ENCODE data around the gene ASIC5.

Gene ASIC5

GRCh38 chr4:155879767-155880166, 13.7 kb upstream of the ASIC5 start:
- no peak for DNase-seq

- no peak for DNase-seq
Measured at GRCh38 chr4:155878611-155879010, 12.5 kb upstream of the ASIC5 start.

- DNase-seq: no peak
Measured at GRCh38 chr4:155877971-155878370, 11.9 kb upstream of the ASIC5 start.

GRCh38 chr4:155875878-155876277, 9.8 kb upstream of the ASIC5 start:
- no peak for DNase-seq

- DNase-seq: no peak
Measured at GRCh38 chr4:155855897-155856296, 10.2 kb downstream of the ASIC5 start.

GRCh38 chr4:155854582-155855226, 11.4 kb downstream of the ASIC5 start:
- peak; percentile 63 for DNase-seq

- no peak for DNase-seq
Measured at GRCh38 chr4:155853189-155853588, 12.9 kb downstream of the ASIC5 start.

GRCh38 chr4:155849042-155849441, 17.0 kb downstream of the ASIC5 start:
- no peak for DNase-seq

- DNase-seq: no peak
Measured at GRCh38 chr4:155846929-155847328, 19.1 kb downstream of the ASIC5 start.

- DNase-seq: no peak
Measured at GRCh38 chr4:155842080-155842479, 24.0 kb downstream of the ASIC5 start.

GRCh38 chr4:155837203-155837796, 28.8 kb downstream of the ASIC5 start:
- DNase-seq: no peak

- DNase-seq: no peak
Measured at GRCh38 chr4:155832664-155833063, 33.4 kb downstream of the ASIC5 start.

GRCh38 chr4:155828628-155829027, 37.4 kb downstream of the ASIC5 start:
- peak; percentile 4 for DNase-seq

- no peak for DNase-seq
Measured at GRCh38 chr4:155822572-155822971, 43.5 kb downstream of the ASIC5 start.

GRCh38 chr4:155820887-155821518, 45.1 kb downstream of the ASIC5 start:
- no peak for DNase-seq

- peak; percentile 4 for DNase-seq
Measured at GRCh38 chr4:155819066-155819465, 47.0 kb downstream of the ASIC5 start.

GRCh38 chr4:155818639-155819038, 47.4 kb downstream of the ASIC5 start:
- DNase-seq: peak; percentile 6

GRCh38 chr4:155811083-155811482, 55.0 kb downstream of the ASIC5 start:
- no peak for DNase-seq

- DNase-seq: peak; percentile 88
Measured at GRCh38 chr4:155809835-155810234, 56.2 kb downstream of the ASIC5 start.

GRCh38 chr4:155807021-155807420, 59.1 kb downstream of the ASIC5 start:
- peak; percentile 97 for DNase-seq

- peak; percentile 57 for DNase-seq
Measured at GRCh38 chr4:155805016-155805415, 61.1 kb downstream of the ASIC5 start.

GRCh38 chr4:155802190-155802959, 63.7 kb downstream of the ASIC5 start:
- DNase-seq: peak; percentile 42

- DNase-seq: no peak
Measured at GRCh38 chr4:155800685-155801343, 65.3 kb downstream of the ASIC5 start.

All from fibroblast of skin of abdomen (primary cell).